GM19351 (cell line): Measurements from ENCODE around the gene LHX5.

ENCODE experiments used
- ATAC-seq: cut with Tn5 transposase; IDR thresholded peaks from one replicate; pipeline ENCODE4 v1.9.1; 2021; ENCODE audit warnings: mild to moderate bottlenecking, moderate library complexity; ENCODE audit not compliant: unreplicated experiment

LHX5 gene

DNA sequence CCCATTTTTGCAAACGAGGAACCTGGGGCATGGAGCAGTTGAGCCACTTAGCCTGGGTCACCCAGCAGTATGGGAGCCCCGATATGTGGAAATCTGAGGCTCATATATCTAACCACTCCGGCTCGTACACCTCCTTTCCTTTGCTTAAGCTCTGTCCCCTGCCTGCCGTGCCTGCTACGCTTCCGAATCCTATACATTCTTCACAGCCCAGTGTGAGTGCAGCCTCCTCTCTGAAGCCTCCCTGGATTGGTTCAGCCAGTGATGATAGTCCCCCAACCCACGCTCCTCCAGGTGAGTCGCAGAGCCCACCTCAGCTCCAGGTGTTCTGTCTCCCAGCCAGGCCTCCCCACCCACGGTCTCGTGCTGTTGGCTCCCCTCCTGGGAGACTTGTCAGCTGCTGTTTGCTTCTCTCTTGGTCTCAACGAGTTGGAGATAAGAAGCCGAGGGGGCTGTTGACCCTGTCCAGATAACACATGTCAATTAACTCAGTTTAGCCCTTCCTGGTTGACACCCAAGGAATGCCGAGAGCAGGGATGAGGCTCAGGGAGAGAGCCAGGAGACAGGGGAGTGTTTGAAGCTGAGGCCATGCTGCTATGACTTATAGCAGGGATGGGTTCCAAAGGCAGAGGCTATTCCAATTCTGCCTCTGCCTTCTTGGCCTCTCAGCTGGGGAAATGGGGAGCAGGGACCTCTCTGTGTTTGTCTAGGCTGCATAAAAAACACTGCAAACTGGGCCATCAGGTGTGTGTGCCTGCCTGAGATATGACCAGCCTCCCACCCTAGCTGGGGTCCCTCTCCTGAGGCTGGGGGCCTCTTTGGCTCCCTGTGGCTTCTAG lies 30.5 kb downstream of the LHX5 start:
- no peak for ATAC-seq

DNA sequence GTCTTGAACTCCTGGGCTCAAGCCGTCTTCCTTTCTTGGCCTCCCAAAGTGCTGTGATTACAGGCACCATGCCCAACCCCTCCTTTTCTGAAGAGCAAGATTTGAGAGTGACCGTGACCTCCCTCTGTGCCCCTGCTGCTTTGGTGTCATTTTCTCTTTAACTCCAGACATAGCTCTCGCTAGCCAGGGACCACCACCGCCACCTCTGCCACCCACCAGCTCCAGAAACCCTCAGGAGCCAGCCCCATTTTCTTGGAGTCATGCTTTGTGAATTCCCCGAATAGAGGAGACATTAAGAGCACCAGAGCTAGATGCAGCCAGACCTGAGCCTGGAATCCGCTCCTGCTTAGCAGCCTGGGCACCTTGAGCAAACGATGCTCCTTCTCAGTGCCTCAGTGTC lies 31.3 kb downstream of the LHX5 start:
- ATAC-seq: no peak

DNA sequence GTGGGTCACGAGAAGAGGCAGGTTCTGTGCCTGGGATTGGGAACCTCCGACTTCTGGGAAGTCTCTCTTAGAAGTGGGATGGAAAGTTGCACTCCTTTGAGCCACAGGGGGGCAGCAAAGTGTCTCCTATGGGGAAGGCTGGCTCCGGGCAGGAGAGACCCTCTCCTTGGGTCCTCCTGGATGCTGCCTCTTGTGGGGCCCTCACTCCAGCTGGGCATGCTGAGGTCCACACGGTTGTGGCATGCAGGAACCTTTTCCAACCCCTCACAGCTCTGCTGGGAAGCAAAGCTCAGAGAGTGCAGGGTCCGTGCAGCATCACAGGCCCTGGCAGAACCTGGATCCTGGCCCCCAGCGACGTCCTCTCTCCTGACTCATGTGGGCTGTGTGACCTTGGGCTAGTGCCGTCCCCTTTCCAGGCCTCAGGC lies 32.1 kb downstream of the LHX5 start:
- no peak for ATAC-seq

DNA sequence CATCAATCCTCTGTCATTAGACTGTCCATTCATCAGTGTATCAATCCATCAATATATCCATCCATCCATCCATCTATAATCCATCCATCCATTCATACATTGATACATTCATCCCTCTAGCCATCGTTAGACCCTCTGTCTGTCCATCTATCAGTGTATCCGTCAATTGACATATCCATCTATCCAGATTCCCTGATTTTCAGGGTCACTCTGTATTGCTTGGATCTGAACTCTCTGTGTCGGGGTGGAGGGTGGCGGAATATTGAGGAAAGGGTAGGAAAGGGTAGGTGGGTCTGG lies 32.4 kb downstream of the LHX5 start:
- ATAC-seq: no peak

DNA sequence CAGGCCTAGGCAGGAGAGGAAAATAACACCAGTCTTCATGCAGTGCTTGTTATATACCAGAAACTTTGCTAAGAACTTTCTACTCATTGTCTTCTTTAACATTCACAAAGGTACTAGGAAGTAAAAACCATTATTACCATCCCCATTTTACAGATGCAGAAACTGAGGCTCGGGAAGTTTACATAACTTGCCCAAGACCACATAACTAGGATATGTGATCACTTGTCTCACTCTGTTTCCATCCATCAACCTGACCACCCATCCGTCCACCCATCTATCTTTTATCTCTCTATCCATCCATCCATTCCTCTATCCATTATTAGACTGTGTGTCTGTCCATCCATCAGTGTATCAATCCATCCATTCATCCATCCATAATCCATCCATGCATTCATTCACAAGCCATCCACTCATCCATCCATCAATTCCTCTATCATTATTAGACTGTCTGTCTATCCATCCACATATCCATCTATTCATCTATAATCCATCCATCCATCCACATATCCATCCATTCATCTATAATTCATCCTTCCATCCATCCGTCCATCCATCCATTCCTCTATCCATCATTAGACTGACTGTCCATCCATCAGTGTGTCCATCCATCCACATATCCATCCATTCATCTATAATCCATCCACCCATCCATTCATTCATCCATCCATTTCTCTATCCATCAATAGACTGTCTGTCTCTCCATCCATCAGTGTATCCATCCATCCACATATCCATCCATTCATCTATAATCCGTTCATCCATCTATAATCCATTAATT lies 33.0 kb downstream of the LHX5 start:
- ATAC-seq: no peak

DNA sequence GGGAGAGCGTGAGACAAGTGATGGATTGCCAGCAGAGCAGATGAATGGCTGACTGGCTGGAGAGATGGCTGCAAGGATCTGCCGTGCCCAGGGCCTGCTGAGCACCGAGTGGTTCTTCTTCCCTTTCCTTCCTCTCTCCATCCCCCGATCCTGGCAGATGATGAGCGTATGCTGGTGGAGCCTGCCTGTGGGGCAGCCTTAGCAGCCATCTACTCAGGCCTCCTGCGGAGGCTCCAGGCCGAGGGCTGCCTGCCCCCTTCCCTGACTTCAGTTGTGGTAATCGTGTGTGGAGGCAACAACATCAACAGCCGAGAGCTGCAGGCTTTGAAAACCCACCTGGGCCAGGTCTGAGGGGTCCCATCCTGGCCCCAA lies 34.0 kb downstream of the LHX5 start:
- no peak for ATAC-seq

DNA sequence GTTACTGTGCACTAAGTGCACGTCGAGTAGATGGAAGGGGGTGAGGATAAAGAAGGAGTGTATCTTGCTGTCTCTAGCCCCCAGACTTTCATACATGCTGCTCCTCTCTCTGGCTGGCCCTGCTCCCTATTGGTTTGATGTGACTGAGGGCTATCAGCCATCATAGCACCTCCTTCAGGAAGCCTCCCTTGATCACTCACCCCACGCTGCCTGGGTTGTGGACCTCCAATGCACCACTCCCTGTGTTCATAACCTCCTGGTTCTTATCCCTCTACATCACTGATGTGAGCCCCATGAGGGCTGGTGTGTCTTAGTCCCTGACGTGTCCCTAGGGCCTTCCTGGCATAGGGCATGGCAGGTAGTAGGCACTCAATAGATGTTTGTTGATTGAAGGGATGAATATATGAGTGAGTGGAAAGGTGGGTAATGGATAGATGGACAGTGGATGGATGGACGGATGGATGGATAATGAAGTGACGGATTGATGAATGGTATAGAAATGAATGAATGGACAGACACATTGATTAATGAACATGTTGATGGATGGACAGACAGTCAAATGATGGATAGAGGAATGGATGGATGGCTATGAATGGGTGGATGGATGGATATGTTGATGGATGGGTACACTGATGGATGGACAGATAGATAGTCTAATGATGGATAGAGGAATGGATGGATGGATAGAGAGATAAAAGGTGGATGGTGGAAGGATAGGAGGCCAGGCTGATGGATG lies 34.5 kb downstream of the LHX5 start:
- ATAC-seq: no peak

DNA sequence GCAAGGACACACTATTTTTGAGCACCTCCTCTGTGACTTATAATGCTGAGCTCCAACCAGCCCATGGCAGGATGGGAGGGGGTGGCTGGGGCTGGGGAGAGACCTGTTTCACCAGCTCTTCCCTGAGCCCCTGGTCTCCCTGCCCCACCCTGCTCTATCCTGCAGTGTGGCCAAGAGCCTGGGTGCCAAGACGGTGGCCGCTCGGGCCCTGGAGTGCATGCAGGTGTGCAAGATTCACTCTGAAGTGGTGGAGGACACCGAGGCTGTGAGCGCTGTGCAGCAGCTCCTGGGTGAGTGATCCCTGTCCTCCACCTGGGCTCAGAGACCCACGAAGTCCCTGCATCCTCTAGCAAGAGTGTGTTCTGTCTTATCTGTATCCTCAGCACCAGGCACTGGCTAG lies 35.1 kb downstream of the LHX5 start:
- no peak for ATAC-seq

DNA sequence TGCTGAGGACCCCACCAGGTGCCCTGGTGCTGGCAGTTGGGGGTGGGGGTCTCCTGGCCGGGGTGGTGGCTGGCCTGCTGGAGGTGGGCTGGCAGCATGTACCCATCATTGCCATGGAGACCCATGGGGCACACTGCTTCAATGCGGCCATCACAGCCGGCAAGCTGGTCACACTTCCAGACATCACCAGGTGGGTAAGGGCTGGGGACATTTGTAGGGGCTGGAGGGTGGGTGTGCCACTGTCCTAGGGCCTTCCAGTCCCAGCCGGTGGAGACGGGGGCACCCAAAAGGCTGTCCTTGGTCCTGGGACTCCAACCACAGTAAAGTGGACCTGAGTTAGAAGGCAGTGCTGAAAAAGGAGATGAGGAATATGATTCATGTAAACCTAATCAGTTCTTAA lies 36.3 kb downstream of the LHX5 start:
- no peak for ATAC-seq

DNA sequence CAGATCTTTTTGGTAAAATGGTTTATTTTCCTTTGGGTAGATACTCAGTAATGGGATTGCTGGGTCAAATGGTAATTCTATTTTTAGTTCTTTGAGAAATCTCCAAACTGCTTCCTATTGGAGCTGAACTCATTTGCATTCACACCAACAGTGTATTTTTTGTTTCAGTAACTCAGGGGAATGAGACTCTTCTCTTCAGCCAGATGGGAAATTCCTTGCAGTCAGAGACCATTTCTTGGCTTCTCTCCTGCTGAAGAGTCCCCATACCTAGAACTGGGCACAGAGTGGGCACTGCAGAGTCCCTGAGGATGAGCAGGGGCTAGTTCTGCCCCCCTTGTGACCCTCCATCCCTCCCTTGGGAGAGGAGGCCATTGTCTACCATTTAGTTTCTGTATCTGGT lies 38.7 kb downstream of the LHX5 start:
- ATAC-seq: no peak

DNA sequence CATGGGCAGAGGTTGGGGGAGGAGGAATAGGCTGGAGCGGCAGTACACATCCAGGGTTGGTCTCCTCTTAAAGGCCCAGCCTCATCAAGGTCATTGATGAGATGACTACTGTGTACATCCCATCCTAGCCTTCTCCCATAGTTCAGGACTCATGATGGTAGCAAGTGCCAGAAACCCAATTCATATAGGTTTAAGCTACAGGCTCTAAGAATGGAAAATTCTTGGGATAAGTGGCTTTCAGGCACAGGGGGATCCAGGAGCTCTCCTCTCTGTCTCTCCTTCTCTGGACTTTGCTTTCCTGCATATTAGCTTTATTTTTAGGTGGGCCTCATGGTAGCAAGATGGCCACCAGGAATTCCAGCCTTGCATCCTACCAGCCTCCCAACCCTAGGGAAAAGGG lies 43.2 kb downstream of the LHX5 start:
- no peak for ATAC-seq

DNA sequence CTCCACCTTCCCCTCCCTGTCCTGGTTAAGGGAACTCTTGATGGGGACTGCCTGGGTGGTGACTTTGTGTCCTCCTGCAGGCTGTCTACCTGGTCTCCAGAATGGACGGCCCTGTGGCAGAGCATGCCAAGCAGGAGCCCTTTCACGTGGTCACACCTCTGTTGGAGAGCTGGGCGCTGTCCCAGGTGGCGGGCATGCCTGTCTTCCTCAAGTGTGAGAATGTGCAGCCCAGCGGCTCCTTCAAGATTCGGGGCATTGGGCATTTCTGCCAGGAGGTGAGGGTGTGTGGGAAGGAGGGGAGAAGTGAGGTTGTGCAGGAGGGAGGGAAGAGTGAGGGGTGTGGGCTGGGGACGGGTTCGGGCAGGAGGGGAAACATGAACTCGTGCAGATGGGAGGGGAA lies 43.8 kb downstream of the LHX5 start:
- ATAC-seq: no peak

DNA sequence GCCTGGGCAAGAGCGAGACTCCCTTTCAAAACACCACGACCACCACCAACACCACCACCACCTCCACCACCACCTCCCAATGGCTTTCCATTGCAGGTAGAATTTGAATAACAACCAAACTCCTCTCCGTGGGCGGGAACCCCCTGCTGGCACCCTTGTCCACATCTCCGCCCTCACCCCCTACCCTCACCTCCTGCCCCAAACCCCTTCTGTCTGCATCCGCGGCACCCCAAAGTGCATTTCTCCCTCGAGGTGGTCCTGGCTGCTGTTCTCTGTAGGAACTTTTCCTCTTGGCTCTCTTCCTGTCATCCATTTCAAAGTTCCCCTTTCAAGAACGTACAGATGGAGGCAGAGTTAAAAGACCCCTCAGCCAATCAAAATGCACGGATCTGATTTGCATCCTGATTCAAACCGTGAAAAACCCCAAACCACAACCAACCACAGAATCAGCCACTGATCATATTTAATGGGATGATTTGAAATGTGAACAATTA lies 45.7 kb downstream of the LHX5 start:
- ATAC-seq: no peak

DNA sequence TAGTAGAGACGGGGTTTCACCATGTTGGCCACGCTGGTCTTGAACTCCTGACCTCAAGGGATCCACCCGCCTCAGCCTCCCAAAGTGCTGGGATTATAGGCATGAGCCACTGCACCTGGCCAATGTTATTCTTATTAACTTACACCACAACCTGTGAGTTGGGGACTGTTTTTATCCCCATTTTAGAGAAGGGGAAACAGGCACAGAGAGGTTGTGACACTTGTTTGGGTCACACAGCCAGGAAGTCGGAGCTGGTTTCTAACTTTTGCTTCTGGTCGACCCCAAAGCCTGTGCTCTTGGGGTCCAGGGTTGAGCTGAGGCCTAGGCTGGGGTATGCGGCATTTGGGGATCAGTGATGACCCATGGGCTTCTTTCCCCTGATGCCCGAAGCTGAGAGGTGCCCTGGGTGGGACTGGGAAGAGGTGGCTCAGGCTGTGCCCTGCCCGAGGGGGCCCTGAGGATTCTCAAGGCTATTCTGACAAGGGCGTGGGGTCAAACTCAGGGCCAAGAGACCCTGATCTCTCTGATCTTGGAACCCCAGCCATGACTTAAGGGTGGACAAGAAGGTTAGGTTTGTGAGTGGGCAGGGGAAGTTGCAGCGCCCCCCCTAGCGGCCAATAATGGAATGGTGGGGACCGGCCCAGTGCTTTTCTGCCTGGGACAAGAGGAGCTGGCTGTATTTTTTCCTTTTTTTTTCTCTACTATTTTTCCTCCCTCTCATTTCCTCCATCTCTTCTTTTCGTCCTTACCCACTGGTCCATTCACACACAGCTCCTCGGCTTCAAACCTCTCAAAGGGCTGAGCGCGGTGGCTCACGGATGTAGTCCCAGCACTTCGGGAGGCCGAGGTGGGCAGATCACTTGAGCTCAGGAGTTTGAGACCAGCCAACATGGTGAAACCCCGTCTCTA lies 46.5 kb downstream of the LHX5 start:
- ATAC-seq: no peak

DNA sequence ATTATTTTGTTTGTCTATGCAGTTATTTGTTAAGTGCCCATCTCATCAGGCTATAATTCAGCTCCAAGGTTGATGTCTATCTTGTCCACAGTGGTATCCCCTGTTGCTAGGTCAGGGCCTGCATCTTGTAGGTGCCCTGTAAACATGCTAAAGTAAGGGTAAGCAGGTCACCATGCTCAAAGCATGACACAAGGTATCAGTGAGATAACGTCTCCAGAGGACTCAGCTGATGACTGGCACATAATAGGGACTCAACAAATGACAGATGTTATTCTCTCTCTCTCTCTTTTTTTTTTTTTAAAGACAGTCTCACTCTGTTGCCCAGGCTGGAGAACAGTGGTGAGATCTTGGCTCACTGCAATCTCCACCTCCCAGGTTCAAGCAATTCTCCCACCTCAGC lies 47.2 kb downstream of the LHX5 start:
- no peak for ATAC-seq

DNA sequence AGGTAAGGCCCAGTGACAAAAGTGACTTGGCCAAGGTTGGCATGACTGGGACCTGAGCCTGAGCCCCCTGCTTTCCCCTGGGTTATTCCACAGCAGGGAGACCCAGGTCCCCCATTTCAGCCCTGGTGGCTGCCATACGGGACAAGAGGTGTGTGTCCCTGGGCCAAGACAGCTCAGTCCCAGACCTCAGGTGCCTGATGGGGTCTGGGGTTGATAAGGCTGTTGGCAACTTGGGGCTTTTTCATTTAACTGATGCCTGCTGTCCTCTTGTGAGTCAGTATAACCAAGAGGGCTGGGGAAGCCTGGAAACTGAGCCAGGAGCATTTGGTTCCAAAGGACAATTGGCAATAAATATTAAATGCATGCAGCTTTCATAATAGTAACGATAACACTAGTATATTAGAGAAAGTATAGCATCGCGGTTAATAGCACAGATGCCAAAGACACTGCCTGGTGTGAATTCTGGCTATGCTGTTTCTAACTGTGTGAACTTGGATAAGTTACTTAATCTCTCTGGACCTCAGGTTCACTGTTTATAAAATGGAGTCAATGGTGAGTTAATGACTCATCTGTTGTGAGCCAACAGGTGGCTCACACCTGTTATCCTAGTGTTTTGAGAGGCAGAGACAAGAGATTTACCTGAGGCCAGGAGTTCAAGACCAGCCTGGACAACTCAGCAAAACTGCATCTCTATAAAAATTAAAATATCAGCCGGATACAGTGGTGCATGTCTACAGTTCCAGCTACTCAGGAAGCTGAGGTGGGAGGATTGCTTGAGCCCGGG lies 48.6 kb downstream of the LHX5 start:
- no peak for ATAC-seq

DNA sequence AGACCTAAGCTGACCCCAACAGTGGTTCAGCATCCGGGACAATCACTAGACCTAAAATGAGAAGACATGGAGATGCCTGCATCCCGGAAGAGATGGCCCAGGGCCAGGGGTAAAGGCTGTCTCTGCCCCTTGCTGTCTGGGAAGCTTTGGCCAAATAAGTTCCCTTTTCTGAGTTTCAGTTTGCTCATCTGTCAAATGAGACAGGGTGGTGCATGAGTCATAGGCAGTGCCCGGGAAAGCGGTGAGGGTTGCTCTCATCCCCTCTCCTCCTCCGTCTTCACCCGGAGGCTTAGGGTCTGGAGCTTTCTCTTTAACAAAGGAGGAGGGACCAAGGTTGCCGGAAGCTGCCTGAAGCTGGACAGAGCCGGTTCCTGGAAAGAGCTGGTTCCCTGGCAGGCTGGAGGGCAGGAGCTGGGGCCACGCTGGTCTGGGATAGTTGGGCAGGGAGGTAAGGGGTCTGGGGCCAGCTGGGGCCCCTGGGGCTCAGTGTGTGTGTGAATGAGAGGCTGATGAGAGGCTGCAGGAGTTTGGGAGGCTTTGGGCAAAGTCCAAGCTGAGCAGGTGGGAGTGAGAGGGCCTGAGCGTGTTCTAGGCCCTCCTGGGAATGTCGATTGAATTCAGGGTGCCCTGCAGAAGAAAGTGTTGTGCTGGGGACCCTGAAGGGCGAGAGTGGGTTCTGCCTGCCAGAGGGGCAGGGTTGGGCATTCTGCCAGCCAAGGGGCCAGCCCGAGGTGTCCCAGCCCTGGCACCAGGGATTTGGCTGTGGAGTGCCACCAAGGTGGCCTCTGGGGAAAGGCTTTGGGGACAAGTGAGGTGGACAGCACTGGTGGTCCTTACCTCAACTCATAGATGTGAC lies 49.4 kb downstream of the LHX5 start, which contains the start of gene SDSL:
Gene SDSL (plus strand): TSS at position 351 of the 856 bp plus-strand sequence. CDS start 5,603 bp downstream, outside the sequence.
- ATAC-seq: peak; percentile 75

DNA sequence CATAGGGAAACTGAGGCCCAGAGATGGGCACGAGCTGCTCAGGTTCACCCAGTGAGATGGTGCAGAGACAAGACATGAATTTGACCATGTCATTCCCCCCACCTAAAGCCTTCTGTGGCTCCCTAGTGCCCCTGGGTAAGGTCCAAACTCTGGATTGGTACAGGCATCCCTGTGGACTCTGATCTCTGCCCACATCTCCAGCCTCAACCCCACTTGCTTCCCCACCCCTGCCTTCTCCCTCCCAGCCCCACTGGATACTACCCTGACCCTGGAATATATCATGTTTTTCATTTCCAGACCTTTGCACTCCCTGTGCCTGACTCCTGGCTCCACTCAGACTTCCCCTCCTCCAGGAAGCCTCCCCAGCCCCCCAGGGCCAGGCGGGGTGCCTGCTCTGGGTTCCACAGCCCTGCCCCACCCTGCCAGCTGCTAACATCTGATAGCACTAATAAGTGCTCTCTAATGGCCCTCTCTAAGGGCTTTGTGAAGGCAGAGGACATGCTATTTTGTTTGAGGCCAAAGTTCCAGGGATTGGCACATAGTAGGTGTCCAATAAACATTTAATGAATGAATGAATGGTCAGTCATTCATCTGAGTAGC lies 50.6 kb downstream of the LHX5 start:
- no peak for ATAC-seq
